Measurements from ENCODE around the gene ARHGEF28. TPM values are rescaled to one million over a fixed set of nuclear protein-coding genes. Genes with fewer than 3 reads are reported as not detected.

The ARHGEF28 gene
- total and polyA plus RNA-seq, 2 donors (not counting 1 experiment from before 2014, with no cell fraction given): not detected

DNA sequence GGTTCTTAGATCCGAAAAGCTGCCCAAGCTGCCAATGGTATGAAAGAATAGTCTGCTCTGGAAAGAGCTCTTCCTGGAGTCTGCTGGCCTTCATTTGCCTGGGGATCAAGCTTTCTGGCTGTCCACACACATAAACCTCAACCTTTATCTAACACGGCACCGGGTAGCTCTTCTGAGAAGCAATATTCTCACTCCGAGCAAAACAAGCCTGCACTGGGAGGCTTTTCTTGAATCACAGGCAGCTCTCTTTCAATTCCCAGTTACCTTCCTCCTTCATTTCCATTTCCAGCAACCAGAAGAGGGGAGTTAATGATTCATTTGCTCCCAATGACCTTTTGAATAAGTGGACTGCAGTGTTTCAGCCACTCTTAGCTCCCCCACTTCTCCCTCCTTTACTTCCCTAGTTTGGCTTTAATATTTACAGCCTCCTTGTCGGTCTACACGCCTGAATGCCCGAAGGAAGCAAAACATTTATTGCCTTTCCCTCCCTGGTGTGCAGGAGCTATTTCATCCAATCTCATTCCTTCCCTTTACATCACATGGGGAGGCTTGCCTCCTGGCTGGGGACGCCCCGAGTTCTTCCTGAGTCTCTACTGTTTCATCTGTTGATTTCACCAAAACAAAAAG, 187.1 kb downstream of the ARHGEF28 start:
- Histone ChIP-seq H3K4me2 (replicated peaks; ENCODE audit: low read depth, low read length, poor library complexity, severe bottlenecking) (no peak overlapping the region), H3K27ac (ENCODE audit: low read length in 2 of 2) (no peak overlapping the region), H3K9me3 (ENCODE audit: control extremely low read depth in 1 of 3, control insufficient read depth in 2 of 3, insufficient read depth in 1 of 3, low read length in 2 of 3) (no peaks in the 10 kb centered on the region), H3K36me3 (replicated peaks in 1 of 2; ENCODE audit: control extremely low read depth in 1 of 2, control insufficient read depth in 1 of 2, extremely low read depth in 1 of 2, insufficient read depth in 2 of 2, low read length in 1 of 2) (no peaks in the 10 kb centered on the region), H3K79me2 (ENCODE audit: control insufficient read depth, insufficient read depth, low read length) (no peaks in the 10 kb centered on the region), H3K4me3 (ENCODE audit: control extremely low read depth in 1 of 5, extremely low read depth in 1 of 5, insufficient read depth in 1 of 5, low read depth in 2 of 5, low read length in 4 of 5) (no peak overlapping the region), H2AFZ (ENCODE audit: insufficient read depth, low read depth, low read length, poor library complexity, severe bottlenecking) (no peak overlapping the region), H4K20me1 (ENCODE audit: control insufficient read depth, insufficient read depth, low read length, poor library complexity, severe bottlenecking) (no peaks in the 10 kb centered on the region), H3K4me1 (ENCODE audit: control insufficient read depth in 2 of 2, insufficient read depth in 2 of 2, low read length in 2 of 2) (no peaks in the 10 kb centered on the region), H3K27me3 (replicated peaks in 1 of 4; ENCODE audit: control extremely low read depth in 1 of 4, control insufficient read depth in 3 of 4, insufficient read depth in 4 of 4, low read length in 3 of 4) (no peaks in the 10 kb centered on the region), H3K9ac (ENCODE audit: low read length) (no peak overlapping the region)
- intact Hi-C loops (cut with micrococcal nuclease): no loop called here
- H3K4me1 Mint-ChIP-seq: no peaks in the 10 kb centered on the region
- WGBS (ENCODE audit: insufficient coverage): 79% methylated on average over 9 of the region's 9 CpGs
- peaks cover 25% of the 10 kb centered on the region for H3K27me3 Mint-ChIP-seq
- H3K27ac Mint-ChIP-seq: no peak overlapping the region
- ChIA-PET CTCF (no interaction called here), POLR2A (no interaction called here)
- ATAC-seq (ENCODE audit: low read depth) (no peak), DNase-seq (no peak)
- TF ChIP-seq EZH2 (IDR thresholded peaks at IDR 0.05; ENCODE audit: borderline replicate concordance, insufficient read depth, low read depth, low read length, poor library complexity, severe bottlenecking): no peak
- TF ChIP-seq, protein P1, sequence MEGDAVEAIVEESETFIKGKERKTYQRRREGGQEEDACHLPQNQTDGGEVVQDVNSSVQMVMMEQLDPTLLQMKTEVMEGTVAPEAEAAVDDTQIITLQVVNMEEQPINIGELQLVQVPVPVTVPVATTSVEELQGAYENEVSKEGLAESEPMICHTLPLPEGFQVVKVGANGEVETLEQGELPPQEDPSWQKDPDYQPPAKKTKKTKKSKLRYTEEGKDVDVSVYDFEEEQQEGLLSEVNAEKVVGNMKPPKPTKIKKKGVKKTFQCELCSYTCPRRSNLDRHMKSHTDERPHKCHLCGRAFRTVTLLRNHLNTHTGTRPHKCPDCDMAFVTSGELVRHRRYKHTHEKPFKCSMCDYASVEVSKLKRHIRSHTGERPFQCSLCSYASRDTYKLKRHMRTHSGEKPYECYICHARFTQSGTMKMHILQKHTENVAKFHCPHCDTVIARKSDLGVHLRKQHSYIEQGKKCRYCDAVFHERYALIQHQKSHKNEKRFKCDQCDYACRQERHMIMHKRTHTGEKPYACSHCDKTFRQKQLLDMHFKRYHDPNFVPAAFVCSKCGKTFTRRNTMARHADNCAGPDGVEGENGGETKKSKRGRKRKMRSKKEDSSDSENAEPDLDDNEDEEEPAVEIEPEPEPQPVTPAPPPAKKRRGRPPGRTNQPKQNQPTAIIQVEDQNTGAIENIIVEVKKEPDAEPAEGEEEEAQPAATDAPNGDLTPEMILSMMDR (IDR thresholded peaks at IDR 0.05): no peak
- no peak overlapping the region for H3K4me3 Mint-ChIP-seq
- H3K9me3 Mint-ChIP-seq (ENCODE audit: insufficient read depth): no peaks in the 10 kb centered on the region

DNA sequence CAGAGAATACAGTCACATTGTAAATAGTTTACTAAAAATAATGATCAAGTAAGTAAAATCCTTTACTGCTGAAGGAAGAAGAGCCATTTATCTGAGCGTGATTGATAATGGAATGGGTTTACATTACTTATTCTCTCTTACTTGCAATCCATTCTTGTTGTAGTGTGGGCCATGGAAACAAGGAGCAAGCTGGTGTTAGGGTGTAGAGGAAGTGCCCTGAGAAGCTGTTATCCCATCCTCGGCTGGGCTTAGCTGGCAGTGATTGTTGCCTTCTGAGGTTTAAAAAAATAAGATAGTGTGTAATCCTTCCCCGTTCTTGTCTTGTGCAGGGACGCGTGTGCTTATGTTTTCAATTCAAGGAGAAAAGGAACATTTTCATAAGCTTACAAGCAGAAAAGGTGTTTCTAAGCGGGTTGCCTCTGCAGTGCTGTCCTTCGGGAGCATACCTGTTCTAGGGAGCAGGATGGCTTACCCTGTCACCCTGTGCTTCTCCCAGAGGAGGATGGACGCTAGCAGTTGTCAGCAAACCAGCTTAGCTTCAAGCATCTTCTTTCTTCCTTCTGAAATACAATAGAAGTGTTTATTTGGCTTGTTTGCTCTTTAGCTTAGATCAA, 188.3 kb downstream of the ARHGEF28 start:
- no peak for TF ChIP-seq EZH2 (IDR thresholded peaks at IDR 0.05; ENCODE audit: borderline replicate concordance, insufficient read depth, low read depth, low read length, poor library complexity, severe bottlenecking)
- TF ChIP-seq, protein P1 (IDR thresholded peaks at IDR 0.05): no peak
- CTCF ChIA-PET: no interaction called here
- H3K4me2 ChIP-seq (replicated peaks; ENCODE audit: low read depth, low read length, poor library complexity, severe bottlenecking): no peak overlapping the region
- DNase-seq (no peak), ATAC-seq (ENCODE audit: low read depth) (no peak)
- no peak overlapping the region for H3K4me3 ChIP-seq (ENCODE audit: control extremely low read depth in 1 of 5, extremely low read depth in 1 of 5, insufficient read depth in 1 of 5, low read depth in 2 of 5, low read length in 4 of 5)
- no peaks in the 10 kb centered on the region for H3K4me1 ChIP-seq (ENCODE audit: control insufficient read depth in 2 of 2, insufficient read depth in 2 of 2, low read length in 2 of 2)
- H3K27ac ChIP-seq (ENCODE audit: low read length in 2 of 2): no peak overlapping the region
- Mint-ChIP-seq H3K4me1 (no peaks in the 10 kb centered on the region), H3K4me3 (no peak overlapping the region), H3K27ac (no peak overlapping the region), H3K9me3 (ENCODE audit: insufficient read depth) (no peaks in the 10 kb centered on the region), H3K27me3 (peaks cover 25% of the 10 kb centered on the region)
- no peak overlapping the region for H3K9ac ChIP-seq (ENCODE audit: low read length)
- no peaks in the 10 kb centered on the region for H4K20me1 ChIP-seq (ENCODE audit: control insufficient read depth, insufficient read depth, low read length, poor library complexity, severe bottlenecking)
- H2AFZ ChIP-seq (ENCODE audit: insufficient read depth, low read depth, low read length, poor library complexity, severe bottlenecking): no peak overlapping the region
- no peaks in the 10 kb centered on the region for H3K36me3 ChIP-seq (replicated peaks in 1 of 2; ENCODE audit: control extremely low read depth in 1 of 2, control insufficient read depth in 1 of 2, extremely low read depth in 1 of 2, insufficient read depth in 2 of 2, low read length in 1 of 2)
- H3K79me2 ChIP-seq (ENCODE audit: control insufficient read depth, insufficient read depth, low read length): no peaks in the 10 kb centered on the region
- H3K27me3 ChIP-seq (replicated peaks in 1 of 4; ENCODE audit: control extremely low read depth in 1 of 4, control insufficient read depth in 3 of 4, insufficient read depth in 4 of 4, low read length in 3 of 4): no peaks in the 10 kb centered on the region
- intact Hi-C loops (cut with micrococcal nuclease): no loop called here
- WGBS (ENCODE audit: insufficient coverage): 97% methylated on average over 6 of the region's 8 CpGs
- POLR2A ChIA-PET: no interaction called here
- no peaks in the 10 kb centered on the region for H3K9me3 ChIP-seq (ENCODE audit: control extremely low read depth in 1 of 3, control insufficient read depth in 2 of 3, insufficient read depth in 1 of 3, low read length in 2 of 3)

Measured in B cell (primary cell).